HL-60 (cell line): ENCODE measurements around the gene ANKS1A.

Experiments
- POLR2AphosphoS5 ChIP-seq: IDR thresholded peaks from 2 replicates; pipeline ENCODE4 v1.6.1; 2012; ENCODE audit warnings: low read depth
- SPI1 ChIP-seq: IDR thresholded peaks from 2 replicates; pipeline ENCODE4 v1.6.1; 2012; ENCODE audit warnings: low read depth, mild to moderate bottlenecking, borderline replicate concordance
- TF ChIP-seq, protein P1 (sequence below): IDR thresholded peaks from one replicate; pipeline ENCODE4 v1.5.1; 2011; ENCODE audit warnings: low read length, control low read depth, inconsistent platforms; ENCODE audit not compliant: insufficient read depth
- TF ChIP-seq, protein P2 (sequence below): IDR thresholded peaks from 2 replicates; pipeline ENCODE4 v1.6.1; 2012; ENCODE audit warnings: low read depth; ENCODE audit not compliant: insufficient replicate concordance

- TF ChIP-seq, protein P1, sequence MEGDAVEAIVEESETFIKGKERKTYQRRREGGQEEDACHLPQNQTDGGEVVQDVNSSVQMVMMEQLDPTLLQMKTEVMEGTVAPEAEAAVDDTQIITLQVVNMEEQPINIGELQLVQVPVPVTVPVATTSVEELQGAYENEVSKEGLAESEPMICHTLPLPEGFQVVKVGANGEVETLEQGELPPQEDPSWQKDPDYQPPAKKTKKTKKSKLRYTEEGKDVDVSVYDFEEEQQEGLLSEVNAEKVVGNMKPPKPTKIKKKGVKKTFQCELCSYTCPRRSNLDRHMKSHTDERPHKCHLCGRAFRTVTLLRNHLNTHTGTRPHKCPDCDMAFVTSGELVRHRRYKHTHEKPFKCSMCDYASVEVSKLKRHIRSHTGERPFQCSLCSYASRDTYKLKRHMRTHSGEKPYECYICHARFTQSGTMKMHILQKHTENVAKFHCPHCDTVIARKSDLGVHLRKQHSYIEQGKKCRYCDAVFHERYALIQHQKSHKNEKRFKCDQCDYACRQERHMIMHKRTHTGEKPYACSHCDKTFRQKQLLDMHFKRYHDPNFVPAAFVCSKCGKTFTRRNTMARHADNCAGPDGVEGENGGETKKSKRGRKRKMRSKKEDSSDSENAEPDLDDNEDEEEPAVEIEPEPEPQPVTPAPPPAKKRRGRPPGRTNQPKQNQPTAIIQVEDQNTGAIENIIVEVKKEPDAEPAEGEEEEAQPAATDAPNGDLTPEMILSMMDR = no peak
- TF ChIP-seq, protein P2, sequence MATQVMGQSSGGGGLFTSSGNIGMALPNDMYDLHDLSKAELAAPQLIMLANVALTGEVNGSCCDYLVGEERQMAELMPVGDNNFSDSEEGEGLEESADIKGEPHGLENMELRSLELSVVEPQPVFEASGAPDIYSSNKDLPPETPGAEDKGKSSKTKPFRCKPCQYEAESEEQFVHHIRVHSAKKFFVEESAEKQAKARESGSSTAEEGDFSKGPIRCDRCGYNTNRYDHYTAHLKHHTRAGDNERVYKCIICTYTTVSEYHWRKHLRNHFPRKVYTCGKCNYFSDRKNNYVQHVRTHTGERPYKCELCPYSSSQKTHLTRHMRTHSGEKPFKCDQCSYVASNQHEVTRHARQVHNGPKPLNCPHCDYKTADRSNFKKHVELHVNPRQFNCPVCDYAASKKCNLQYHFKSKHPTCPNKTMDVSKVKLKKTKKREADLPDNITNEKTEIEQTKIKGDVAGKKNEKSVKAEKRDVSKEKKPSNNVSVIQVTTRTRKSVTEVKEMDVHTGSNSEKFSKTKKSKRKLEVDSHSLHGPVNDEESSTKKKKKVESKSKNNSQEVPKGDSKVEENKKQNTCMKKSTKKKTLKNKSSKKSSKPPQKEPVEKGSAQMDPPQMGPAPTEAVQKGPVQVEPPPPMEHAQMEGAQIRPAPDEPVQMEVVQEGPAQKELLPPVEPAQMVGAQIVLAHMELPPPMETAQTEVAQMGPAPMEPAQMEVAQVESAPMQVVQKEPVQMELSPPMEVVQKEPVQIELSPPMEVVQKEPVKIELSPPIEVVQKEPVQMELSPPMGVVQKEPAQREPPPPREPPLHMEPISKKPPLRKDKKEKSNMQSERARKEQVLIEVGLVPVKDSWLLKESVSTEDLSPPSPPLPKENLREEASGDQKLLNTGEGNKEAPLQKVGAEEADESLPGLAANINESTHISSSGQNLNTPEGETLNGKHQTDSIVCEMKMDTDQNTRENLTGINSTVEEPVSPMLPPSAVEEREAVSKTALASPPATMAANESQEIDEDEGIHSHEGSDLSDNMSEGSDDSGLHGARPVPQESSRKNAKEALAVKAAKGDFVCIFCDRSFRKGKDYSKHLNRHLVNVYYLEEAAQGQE = no peak
- no peak for TF ChIP-seq POLR2AphosphoS5
- TF ChIP-seq SPI1 = no peak
Observed at GRCh38 chr6:35076997-35077712, 188.1 kb downstream of the ANKS1A start.
